HG02798 (cell line): ENCODE measurements around the gene MINAR2.

Experiments
- ATAC-seq: cut with Tn5 transposase; IDR thresholded peaks from one replicate; pipeline ENCODE4 v1.9.1; 2021; ENCODE audit warnings: mild to moderate bottlenecking; ENCODE audit not compliant: unreplicated experiment, poor library complexity

The MINAR2 gene, protein sequence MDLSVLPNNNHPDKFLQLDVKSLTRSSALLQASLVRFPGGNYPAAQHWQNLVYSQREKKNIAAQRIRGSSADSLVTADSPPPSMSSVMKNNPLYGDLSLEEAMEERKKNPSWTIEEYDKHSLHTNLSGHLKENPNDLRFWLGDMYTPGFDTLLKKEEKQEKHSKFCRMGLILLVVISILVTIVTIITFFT

DNA sequence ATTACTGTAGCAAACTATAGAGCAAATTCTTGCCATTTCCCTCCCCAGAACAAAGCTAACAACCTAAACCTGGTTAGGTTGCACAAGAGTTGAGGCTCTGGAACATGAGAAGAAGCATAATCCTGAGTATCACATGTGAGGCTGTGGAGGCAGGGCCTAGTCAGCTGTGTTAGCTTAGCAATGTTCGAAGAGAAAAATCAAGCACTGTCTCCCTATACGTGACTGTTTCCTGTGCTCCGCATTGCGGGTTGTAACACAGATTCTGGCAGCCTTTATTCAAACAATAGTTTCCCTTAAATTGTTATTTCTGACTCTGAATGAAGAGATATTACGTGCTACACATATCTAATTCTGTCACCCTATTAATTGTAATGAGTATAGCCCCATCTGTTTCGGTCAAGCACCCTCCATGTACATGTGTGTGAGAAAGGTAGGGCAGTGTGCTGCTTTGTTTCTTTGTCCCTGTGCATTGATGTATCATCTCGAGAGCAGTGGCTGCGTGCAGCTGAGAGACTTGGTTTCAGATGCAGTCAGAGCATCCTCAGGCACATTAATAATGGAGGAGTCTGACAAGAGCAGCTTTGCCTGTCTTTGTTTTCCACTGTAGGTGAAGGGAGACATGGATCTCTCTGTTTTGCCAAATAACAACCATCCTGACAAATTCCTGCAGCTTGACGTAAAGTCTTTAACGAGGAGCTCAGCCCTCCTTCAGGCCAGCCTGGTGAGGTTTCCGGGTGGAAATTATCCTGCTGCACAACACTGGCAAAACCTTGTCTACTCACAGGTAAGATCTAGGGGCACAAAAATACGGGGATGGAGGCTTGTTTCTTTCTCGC is at the start of gene MINAR2:
Gene MINAR2, plus strand, starts transcription at position 523 of the 836 bp plus-strand sequence. Its CDS starts 97 bp downstream, at position 620.
- no peak for ATAC-seq

DNA sequence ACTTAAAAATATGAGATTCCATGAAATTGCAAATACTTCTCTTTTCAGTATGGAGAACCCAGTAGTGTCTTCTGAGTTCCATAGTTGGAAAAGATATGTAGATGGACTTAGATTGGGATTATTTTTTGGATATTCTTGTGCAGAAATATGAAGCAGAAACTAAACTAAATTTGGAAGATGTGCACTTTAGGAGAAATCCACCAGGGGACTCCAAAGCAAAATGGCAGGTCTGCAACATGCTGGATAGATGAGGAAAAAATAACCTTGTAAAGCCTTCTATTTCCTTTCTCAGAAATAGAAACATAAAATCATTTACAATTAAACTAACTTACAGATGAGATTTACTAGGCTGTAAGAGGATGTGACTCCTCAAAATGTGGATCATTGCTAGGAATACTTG is 49.2 kb upstream of the MINAR2 start:
- ATAC-seq: no peak

DNA sequence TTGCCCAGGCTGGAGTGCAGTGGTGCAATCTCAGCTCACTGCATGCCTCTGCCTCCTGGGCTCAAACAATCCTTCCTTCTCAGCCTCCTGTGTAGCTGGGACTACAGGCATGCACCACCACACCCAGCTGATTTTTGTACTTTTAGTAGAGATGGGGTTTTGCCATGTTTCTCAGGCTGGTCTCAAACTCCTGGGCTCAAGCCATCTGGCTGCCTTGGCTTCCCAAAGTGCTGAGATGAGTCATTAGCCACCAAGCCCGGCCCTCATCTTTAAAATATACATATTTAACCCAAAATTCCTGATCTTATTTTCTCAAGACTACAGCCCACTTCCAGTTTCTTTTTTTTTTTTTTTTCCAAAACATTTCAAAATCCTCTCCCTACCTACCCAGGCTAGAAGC is 31.7 kb upstream of the MINAR2 start:
- no peak for ATAC-seq

DNA sequence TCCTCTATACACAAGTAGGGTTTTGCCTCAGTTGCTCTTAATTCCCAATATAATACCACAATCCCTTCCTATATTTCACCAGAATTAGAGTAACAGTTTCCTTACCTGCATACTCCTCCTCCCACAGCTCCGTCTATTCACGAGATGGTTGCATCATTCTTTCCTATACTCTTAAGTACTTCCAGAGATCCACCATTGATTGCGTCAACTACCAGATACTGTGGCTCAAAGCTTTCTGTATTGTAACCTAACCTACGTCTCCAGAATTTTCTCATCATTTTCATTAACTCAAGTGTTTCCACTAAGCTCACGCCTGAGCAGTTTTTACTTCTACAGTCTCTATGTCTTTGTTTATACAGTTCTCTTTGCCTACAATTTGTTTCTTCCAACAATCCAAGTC is 31.2 kb upstream of the MINAR2 start:
- no peak for ATAC-seq

DNA sequence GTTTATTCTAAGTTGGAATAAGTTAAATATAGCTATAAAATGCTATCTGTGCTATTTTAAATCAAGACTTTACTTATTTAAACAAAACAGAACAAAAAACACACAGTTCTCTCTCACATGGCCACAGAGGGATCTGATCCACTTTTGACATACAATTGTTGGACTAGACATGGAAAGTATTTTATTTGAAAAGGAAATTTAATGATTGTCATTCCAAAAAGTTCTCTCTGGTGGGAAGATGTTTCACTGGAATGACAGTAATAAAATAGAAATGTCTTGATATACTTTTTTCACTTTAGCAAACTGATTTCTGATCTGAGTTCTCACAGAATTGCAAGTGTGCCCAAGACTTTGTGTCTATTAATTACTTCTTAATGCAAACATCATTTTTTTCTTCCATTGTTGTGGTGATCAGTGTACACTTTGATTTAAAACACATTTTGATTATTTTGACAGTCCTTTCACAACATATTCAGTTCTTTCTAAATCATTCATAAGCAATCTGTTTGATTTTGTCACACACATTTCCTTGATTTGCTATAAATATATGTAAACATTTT is 30.1 kb upstream of the MINAR2 start:
- no peak for ATAC-seq

DNA sequence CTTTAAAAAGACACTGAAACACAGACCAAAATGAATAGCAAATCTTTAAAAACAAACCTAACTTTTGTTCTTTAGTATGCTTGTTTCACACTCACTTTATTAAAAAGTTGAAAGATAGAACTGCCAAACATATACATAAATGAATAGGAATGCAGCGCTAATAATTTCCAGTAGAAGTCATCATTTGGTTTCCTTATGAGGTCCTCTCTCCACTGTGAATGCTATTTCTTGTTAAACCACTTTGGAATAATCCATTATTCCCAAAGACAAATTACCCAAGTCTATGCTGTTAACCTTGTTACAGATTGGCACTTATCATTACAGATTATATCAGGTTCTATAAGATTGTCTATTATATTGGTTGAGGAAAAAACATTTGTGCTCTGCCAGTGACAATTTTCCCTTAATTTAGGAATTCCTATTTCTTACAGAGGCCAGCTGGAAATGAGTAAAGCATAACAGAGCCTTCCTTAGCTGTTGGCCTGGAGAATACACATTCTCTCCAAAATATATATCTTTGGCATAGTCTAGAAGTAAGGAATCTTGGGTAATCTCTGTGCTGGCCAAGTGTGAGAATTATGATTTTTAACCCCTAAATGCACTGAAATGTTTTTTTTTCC is 29.3 kb upstream of the MINAR2 start:
- ATAC-seq: no peak

DNA sequence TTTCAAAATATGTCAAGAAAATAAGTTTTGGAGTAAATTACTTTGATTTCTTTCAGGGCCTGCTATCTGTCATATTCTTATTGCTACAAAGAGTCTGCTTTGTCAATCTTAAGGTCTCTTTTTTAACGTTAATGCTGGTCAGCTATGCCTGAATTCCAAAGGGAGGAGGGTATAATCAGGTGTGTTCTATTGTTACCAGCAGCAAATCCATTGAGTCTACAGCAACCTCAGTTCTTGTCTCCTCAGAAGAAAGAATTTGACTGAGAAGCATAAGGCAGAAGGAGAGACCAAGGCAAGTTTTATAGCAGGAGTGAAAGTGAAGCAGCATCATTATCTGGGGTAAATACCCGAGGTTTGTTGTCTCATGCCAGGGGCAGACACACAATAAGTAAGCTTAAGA is 23.7 kb upstream of the MINAR2 start:
- ATAC-seq: no peak

DNA sequence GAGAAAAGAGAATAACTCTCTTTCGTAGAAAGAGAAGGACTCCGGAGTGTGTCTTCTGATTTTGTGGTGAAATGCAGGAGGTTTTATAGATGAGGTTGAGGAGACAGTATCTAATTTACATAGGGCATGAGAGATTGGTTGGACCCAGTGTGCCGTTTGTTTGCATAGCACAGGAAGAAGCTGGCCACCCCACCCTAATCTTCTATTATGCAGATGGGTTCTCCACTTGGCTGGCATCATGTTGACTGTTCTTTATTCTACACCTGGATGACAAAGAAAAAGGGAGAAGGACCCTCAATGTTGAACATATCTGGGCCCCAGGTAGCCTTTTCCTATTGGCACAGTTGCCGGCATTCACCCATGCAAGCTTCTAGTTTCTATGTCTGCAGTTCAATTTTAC is 23.2 kb upstream of the MINAR2 start:
- no peak for ATAC-seq

DNA sequence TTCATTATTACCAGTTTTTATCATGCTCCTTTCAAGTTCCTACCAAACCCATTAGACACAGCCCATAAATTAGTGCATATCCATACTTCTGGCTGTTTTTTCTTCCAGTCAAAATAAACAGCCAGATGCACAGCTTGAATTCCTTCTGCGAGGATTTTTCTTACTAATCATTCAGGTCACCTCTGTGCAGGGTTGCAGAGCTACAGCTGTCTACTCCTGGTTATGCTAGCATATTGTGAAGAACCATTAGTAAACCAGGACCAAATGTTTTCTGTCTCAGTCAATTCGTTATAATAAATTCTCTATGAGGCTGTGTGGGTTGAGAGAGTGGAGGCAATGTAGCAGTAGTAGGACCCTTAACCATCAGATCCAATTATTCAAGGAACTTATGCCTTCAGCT is 8.1 kb upstream of the MINAR2 start:
- ATAC-seq: no peak

DNA sequence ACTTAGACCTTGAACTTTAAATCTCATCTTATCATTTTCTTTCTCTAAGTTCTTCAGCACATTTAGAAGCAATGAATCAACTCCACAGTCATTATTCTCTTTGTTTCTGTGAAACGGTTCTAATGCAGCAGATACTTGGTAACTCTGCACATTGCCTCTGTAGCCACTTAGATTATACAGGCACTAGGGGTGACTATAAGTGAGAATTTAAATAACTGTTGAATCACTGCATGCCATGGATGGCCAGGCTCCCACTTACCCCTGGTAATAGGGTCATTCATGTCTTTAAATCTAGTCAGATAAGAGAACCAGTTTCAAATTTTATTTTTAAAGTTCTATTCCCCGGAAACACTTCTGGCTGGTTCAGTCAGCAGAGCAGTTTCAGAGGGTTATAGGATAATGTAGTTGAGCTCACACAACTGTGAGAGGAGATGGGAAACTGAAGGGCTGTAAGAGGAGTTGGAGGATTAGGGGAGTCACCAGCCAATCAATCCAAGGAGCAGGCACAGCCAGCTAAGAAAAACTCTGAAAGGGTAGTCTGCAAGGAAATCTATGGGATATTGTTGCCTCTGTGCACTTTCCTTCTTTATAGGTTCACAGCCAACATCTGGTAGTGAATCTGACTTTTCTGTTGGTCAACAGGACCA is 4.2 kb upstream of the MINAR2 start:
- no peak for ATAC-seq

DNA sequence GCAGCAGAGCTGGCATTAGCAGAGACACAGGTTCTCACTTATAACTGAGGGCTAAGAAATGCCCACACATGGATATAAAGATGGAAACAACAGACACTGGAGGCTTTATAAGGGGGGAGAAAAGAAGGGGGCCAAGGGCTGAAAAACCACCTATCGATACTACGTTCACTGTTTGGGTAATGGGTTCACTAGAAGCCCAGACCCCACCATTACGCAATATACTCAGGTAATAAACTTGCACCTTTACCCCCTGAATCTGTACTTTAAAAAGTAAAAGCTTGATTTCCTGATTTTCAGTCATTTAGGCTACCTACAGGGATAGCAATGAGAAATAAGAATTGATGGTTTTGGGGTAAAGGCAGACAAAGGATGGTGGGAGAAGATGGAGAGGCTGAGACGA is 1.9 kb upstream of the MINAR2 start:
- ATAC-seq: no peak

DNA sequence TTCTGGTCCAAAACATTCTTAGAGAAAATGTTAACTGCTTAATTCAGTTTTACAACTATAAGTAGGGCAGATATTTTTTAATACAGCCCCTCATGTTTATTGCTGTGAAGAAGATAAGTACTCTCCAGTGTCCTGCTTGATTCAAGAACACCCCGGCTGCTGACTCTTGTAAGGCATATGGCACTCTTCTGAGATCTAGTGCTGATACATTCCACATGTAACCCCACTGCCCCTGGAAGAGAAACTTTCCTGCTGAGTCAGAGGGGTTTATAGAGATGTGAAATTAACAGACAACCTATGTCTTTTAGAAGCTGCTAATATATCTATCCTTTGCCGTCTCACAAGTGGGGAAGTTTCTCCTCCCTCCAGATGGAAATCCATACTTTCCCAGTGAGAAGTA is 1.0 kb upstream of the MINAR2 start:
- ATAC-seq: no peak

DNA sequence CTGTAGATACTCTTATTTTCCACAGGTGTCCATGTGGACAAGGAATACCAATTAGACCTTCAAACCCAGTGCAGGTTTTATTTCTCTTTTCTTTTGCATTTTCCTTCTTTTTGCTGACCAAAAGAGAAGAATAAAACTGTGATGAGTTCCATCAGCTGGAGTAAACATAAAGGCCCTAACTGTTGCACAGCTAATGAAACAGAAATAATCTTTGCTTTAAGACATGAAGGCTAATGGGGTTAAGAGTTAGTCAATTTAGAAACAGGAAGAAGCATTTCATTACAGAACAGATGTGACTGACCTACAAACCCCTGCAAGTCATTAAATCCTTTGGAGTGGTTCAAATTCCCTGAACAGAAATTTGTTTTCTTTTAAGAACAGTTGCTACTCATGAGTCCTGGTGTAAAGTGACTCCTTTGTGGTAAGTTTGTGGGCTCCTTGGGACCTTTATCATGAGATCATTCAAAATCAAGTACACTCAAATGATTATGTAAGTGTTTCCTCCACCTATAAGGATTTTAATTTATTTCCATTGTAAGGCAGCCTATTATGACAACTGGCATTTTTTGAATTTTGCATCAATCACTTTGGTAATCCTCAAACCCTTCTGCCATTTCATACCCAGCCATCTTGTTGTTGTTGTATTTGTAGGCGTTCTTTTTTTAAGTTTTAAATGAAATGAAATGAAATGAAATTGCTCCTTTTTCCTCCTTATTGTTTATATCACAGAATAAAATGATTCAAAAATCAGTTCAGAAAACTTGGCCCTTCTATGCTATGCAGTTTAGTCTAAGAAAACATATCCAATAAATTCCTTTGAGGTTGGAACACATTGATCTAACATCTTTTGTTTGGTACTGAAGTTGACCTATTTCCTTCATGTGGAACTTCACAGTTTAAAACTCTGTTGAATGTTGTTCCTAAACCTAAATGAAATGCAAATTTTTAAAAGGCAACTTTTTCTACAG is 1.3 kb downstream of the MINAR2 start:
- ATAC-seq: no peak

DNA sequence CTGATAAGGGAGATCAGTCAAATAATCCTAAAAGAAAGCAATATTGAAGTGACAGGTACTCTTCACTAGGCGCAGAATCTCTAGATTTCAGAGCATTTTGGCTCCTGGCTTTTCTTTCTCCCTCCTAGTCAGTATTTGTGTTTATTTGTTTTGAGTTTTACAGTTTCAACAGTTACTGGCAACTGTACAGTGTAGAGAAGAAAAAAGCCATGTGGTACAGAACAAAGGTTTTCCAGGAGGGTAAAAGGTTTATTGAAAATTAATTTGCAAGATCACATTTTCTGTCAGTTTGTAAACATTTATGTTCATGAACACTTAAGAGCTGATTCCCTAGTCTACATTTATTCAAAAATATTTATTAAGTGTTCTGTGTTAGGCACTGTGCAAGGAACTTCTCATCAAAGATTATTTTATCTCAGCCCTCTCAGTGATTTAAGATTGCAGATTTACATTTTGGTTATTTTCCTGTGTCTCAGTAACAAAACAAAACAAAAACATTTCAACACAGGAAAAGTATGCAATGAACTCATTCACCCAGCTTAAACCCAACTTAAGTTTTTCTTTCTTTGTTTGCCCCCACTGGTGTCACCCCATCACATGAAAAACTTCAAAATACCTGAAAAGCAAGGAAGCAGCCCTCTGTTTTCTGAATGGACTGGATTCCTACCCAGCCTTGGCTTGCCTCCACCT is 12.9 kb downstream of the MINAR2 start:
- no peak for ATAC-seq

DNA sequence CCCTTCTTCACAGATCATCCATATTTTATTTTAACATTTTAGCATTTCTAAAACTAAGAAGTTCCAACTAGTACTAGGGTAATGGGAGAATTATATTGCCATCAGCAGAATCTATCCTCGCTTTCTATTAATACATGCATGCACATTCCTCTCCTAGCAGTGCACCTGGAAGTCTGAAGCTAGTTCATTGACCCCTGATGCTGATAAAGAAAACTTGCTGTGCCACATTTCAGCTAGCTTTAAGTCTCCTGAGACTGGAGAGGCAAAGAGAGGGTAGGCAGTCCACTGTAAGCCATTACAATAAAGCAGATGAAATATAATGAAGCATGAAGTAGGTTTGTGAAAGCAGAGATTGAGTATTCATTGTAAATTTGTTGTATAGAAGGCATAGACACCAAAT is 15.8 kb downstream of the MINAR2 start:
- ATAC-seq: no peak

DNA sequence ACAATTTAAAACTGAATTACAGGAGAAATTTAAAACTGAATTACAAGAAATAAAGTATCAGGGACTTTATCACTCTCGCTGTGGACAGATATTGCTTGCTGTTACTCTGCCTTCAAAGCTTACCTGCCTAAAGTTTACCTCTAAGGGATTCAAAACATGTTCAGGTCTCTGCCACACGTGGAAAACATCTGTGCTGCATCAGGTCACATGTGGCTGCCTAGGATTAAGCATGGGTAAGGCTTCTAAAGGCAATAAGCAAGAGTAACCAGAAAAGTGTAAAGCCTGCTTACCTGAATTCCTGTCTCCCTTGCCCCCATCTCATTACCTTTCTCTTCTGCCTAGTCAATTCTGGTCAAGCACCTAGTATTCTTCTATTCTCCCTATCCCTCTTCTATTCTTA is 18.9 kb downstream of the MINAR2 start:
- no peak for ATAC-seq

DNA sequence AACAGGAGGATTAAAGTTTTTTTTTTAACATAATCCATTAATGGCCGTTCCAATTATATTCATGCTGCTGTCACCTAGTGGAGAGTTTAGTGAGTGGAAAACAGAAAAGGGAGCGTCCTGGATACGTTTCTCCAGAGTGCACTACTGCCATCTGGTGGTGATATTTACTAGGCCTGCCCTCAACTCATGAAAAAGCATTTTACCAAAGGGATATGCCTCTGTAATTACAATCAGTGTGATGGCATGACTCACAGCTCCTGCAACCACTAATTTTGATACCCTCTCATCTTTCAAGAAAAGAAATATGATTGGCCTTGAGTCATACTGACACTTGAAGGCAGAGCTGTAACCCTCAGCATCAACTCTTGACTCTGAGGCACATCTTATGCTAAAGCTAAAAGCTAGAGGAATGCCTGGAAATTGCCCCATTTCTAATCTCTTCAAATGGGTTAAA is 20.1 kb downstream of the MINAR2 start:
- peak; percentile 88 for ATAC-seq

DNA sequence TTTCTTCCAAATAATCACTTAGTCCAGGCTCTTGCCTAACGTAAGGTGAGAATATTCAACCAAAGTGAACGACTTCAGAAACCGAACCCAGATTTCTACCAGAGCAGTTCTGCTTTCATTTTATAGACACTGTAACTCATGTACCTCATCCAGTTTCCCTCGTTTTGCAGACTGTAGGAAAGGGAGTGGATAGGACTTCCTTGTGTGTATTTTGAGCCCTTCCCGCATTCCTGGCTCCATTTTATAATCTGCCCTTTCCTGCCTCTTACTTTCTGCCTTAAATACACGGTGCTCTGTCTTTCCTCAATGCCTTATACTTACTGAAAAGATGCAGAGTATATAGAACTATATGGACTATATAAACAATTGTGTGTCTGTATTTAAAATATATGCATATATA is 20.8 kb downstream of the MINAR2 start:
- ATAC-seq: no peak
